Activated T-helper 1 cell treated with Interleukin-2 at 50 U/mL for 16 hours (primary cell): ENCODE results near the gene SIX4.

Source experiments
- DNase-seq: peaks from one replicate; pipeline ENCODE4 v3.0.0-alpha.2; 2020; ENCODE audit warnings: low read depth

Gene SIX4

DNA sequence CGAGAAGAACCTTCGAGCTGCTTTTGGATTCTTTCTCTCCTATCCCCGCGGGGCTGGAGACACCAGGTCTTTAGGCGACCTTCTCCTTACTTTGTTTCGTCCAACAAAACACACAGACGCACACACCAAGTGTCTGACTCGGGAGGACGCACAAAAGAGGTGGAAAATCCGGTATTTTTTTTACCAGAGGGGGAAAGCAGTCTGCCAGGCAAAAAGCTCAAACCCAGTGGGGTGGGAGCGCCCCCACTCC, 2.1 kb downstream of the SIX4 start:
- no peak for DNase-seq

DNA sequence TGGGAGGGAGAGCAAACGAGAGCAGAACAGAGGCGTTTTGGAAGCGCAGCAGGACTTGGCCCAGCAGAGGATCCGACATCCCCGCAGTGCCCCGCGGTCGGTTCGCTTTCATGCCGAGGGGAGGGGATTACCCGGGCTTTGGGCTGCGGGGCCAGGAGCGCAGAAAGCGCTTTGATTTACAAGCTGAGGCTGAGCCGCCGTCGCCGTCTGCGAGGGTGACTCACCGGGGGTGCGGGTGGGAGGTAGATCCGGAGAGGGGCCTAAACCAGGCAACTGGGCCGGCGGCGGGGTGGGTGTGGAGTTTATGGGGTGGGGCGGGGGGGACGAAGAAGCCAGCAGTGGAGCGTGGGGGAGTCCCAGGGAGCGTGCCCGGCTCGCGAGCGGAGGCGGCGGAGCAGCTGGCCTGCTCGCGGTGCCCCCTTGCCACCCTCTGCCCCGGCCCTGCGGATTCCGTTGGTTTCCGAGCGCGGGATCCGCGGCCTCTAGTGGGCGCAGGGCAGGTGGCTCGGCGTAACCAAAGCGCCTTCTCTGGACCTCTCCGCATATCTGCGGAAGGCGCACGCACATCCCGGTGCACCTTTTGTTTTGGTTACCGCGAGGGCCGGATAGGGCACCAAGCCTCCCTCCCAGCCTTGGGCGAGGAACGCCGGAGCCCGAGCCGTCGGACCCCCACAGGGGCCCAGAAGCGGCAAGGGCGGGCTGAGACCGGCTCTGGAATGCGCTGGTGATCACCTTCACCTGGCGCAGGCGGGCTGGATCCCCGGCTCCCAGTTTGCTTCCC, 2.6 kb downstream of the SIX4 start:
- peak; percentile 20 for DNase-seq

DNA sequence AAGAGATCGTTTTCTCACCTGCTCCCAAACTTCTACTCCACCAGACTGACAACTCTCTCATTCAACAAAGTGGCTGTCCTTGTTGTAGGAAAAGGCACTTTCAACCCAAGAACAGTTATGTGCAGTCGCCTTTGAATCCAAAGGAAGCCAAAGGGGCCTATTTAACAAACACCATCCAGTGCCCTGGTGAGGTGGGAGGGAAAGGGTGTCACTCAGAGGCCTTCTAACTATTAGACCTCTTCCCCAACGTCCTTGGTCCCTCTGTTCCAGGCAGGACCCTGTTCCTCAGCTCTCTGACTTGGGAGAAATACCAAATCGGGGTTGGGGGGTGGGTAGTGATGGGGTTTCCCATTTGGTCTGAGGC, 3.2 kb downstream of the SIX4 start:
- DNase-seq = no peak

DNA sequence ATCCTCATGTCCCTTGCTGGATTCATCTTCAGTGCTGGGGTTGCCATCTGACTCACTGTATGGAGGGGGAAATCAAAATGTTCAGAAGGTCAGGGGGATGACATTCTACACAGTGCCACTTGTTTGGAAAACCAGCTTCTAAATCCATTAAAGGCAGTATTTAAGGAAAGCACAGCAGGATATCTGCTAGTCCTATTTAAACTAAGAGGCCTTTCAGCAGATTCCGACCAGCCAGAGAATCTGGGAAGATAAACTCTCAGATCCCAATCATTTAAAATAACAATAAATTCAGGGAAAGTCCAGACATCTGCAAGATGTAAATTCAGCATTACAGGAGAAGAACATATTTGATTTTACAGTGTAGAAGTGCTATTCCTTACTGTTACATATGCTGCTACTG, 3.8 kb downstream of the SIX4 start:
- DNase-seq = no peak

DNA sequence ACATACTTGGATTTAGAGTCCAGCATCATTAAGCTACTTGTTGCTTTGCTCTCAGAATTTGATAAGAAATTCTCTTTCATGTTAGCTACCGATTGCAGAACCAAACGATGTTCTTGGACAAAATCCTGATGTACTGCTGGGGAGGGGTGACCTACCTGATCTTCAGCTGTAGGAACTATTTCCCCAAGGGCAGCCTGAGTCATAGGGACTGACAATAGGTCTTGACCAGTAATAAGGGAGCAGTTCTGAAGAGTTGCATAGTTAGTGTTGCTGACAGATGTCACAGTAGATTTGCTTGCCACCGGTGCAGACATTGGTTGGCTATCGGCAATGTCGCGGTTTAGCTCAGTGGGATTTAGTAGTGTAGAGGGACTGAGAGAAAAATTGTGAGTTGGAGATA, 10.6 kb downstream of the SIX4 start:
- DNase-seq = no peak

DNA sequence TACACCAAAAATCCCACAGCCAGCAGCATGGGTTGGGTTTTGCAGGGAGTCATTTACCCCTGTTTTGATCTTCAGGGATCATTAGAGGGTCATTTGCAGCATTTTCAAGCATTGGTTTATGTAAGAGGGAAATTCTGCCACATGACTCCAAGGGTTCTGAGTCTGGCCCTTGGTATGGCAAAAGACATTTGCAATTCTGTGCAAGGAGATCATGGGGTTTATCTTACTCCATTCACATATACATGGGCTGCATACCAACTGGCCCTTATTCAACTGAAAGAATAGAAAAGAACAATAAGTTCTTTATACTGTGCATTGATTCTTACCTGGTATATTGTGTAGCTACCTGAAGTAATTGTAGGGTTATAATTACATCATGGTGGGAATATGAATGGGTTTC, 13.7 kb downstream of the SIX4 start:
- DNase-seq = no peak

DNA sequence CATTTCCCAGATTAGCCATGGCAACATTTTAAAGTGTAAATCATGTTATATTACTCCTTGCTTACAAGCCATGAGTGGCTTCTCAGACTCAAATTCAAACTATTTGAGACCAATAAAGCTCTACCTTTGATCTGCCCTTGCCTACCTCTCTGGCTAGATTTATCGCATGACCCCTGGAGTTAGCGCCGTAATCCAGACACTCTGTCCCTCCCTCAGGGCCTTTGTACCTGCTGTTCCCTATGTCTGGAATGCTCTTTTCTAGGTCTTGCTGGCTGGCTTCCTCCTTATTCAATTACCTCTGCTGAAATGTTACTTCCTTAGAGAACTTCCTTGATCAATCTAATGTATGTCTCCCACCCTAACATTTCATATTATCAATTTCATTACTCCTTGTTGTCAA, 16.3 kb downstream of the SIX4 start:
- no peak for DNase-seq

DNA sequence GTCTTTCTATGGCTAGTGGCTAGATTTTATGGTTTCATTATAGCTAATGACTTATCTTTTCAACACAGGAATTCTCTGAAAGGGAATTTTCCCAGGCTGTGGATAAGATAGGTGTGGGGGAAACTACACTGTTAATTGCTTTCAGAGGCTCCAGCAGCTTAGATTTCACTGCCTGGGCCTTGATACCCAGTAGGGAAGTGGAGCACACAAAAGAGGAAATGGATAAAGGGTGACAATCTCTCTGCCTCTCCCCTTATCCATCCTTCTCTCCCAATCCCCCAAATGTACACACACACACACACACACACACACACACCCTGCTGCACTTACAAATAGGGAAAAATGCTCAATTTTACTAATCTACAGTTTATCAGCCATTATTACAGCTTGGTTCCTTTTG, 19.1 kb downstream of the SIX4 start:
- DNase-seq = no peak

DNA sequence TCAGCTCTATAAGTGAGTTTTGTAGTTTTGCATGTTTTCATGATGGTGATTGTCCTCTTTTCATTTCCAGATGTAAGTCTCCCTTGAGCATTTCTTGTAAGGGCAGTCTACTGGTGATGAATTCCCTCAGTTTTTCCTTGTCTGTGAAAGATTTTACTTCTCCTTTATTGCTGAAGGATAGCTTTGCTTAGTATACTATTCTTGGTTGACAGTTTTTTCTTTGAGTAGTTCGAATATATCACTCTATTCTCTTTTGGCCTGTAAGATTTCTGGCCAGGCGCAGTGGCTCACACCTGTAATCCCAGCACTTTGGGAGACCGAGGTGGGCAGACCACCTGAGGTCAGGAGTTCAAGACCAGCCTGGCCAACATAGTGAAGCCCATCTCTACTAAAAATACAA, 23.6 kb downstream of the SIX4 start:
- no peak for DNase-seq

DNA sequence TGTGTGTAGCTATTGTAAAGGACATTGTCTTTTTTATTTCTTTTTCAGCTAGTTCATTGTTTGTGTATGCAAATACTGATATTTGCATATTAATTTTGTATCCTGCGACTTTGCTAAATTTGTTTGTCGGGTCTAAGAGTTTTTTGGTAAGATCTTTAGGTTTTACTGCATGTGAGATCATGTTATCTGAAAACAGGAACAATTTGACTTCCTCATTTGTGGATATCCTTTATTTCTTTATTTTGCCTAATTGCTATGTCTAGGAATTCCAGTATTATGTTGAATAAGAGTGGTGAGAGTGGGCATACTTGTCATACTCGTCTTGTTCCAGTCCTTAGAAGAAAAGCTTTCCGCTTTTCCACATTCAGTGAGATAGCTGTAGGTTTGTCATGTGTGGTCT, 28.8 kb downstream of the SIX4 start:
- no peak for DNase-seq

DNA sequence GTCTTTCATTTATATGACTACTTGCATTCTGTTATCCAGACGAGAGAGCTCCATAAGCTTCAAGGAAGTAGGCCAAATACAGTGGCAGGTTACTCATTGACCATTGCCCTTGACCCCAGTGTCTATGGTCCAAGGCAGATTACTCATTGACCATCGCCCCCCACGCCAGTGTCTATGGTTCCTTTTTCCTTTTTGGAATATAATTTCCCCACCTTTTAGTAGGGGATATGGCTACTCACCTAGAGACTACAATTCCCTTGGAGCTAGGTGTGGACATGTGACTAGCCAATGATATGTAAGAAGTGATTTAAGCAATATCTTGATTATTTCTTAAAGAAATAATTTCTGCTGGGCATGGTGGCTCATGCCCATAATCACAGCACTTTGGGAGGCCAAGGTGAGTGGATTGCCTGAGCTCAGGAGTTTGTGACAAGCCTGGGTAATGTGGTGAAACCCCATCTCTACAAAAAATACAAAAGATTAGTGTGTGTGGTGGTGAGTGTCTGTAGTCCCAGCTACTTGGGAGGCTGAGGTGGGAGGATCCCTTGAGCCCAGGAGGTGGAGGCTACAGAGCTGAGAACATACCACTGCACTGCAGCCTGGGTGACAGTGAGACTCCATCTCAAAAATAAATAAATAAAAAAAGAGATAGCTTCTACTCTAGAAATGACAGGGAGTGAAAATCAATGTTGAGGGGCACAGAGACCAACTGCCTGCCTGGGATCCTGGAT, 32.6 kb downstream of the SIX4 start:
- DNase-seq = no peak

DNA sequence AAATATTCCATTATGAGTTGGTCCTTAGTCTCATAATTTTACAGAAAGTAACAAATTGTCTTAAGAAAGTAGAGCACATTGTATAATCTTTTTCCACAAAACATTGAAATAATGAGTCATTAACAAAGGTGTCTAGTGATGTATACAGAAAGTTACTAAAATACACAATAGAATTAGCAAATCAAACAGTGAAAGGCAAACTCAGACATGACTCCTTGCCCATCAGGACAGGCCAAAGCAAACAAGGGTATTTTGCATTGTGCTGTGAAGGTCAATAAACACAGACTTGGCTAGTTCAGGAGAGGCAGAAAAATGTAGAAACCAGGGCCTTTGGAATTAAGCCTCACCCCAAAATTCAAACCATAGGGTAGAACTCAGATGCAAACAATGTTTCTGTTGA, 37.3 kb downstream of the SIX4 start:
- no peak for DNase-seq

DNA sequence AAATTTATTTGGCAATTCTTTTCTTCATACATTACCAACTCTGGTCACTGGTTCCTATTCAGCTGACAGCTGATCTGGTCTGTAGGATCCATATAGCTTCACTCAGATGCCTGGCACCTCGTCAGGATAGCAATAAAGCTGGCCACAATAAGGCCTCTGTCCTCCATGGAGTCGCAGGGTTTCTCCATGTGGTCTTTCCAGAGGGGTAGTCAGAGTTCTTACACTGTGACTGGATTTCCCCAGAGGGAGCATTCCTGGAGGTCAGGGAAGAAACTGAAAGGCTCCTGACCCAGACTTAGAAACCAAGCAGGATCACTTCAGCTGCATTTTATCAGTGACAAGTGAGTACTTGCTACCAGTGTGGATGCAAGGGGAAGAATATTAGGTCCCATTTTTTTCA, 39.9 kb downstream of the SIX4 start:
- DNase-seq = no peak

DNA sequence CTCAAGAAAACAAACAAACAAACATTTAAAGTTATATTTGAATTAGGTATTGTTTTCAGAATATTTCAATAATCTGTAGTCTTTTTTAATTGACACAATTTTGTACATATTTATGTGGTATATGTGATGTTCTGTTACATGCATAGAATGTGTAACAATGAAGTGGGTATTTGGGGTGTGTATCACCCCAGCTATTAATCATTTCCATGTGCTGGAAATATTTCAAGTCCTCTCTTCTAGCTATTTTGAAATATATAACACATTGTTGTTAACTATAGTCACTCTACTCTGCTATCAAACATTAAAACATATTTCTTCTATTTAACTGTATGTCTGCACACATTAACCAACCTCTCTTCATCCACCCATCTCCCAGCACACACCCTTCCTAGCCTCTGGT, 42.9 kb downstream of the SIX4 start:
- no peak for DNase-seq

DNA sequence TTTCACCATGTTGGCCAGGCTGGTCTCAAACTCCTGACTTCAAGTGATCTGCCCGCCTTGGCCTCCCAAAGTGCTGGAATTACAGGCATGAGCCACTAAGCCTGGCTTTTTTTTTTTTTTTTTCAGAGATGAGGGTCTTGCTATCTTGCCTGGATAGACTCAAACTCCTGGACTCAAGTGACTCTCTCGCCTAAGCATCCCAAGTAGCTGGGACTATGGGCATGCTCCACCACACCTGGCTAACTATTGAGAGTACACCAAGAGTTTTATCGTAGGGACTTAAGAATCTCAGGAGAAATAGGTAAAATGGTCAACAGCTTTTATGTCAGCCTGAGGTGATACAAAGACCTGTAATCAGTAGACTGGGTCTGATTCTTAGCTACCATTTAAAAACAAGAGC, 43.6 kb downstream of the SIX4 start:
- no peak for DNase-seq

DNA sequence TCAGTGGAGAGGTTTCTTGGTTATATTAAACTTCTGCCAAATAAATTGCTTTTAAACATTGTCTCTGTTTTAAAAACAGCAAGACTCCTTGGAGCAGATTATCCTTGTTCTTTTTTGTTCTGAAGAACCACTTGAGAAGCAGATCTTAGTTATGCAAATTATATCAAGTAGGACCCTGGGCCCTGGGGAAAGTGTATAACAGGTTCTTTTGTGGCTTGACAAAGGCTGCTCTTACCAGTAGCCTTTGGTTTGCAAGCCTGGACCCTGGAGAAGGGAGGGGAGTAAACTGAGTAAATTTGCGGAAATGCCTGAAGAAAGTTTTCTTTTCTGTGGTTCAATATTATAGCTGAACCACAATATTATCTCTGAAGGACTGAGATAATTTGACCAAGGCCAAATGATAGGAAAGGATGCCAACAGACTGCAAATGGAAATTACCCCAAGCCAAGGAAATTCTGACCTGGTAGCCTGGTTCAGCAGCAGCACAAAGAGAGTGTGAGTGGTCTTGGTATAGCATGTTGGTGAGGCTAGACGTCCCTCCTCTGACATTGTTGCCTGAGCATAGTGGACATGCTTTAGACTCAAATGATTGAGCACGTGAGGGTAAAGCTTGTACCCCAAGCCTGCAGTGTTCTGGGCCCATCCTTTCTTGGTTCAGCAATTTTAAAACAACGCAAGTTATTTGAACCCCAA, 44.4 kb downstream of the SIX4 start:
- DNase-seq = no peak

DNA sequence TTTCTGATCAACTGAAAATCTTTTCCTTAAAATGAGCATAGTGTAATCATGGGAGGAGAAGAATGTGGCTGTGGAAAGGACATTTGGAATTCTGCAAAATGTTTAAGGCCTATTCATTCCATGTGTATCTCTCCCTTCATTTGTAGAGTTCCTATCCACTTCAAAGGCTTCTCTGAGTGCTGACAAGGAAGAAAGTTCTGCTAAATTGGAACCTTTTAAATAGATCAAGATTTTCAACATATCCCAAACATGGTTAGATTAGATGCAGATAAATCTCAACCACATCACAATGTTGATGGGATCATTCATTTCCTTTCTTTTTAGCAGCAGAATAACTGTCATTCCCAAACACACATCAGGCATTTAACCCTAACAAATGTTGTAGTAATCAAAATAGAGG, 46.5 kb downstream of the SIX4 start:
- DNase-seq = no peak

DNA sequence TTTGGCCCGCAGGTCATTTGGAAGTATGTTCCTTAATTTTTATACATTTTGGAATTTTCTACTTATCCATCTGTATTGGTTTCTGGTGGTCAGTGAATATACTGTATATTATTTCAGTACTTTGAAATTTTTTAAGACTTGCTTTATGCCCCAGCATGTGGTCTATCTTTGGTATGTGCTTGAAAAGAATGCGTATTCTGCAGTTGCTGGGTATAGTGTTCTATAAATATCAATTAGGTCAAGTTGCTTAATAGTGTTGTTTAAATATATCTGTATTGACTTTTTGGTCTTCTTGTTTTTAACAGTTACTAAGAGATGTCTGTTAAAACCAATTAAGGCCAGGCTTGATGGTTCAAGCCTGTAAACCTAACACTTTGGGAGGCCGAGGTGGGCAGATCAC, 53.2 kb downstream of the SIX4 start:
- no peak for DNase-seq

DNA sequence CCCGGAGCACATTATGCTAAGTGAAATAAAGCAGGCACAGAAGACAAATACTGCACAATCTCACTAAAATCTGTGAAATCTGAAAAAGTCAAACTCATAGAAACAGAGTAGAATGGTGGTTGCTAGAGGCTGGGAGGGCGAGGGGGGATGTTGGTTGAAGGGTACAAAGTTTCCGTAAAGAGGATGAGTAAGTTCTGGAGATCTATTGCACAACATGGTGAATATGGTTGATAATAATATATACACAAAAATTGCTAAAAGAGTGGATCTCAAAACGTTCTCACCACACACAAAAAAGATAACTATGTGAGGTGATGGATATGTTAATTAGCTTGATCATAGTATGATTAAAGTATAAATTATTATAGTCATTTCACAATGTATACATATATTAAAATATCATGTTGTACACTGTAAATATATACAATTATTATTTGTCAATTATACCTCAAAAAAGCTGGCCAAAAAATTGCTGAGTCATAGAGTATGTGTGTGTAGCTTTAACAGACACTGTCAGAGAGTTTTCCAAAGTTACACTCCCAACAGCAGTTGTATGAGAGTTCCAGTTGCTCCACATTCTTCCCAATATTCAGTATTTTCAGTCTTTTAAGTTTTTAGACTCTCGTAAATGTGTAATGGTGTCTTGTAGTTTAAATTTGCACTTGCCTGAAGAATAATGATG, 55.6 kb downstream of the SIX4 start:
- DNase-seq = no peak

DNA sequence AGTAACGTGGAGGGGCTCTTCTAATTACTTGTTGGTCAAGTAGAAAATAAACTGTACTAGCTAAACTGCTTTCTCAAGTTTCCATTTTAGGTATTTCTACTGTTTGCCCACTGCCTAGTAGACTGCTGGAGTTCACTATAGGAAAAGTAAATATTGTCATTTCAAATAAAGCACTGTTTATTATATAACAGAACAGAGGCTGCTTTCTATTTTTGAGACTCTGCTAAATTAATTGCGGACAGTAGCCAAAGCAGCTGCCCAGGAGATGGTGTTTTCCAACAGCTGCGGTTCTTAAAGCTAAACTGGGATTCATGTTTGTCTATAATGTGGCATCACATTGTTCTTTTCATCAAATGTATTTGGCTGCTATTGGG, 59.0 kb downstream of the SIX4 start:
- DNase-seq = no peak

DNA sequence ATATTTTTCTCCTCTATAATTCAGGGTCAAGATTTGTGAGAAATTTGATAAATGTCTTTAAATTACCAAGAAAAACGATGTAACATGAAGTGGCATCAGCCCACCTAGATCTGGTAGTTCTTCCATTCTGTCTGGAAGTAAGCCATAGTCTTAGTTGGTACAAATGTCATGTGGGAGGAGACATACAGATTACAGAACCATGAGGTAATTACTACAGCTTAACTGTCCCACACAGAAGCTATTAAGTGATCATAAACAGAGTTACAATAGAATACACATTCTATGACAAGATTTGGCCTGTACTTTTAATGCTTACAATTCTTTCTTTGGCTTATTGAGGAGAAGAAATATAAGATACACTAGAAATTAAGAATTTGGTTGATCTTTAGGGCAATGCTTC, 61.2 kb downstream of the SIX4 start:
- no peak for DNase-seq

DNA sequence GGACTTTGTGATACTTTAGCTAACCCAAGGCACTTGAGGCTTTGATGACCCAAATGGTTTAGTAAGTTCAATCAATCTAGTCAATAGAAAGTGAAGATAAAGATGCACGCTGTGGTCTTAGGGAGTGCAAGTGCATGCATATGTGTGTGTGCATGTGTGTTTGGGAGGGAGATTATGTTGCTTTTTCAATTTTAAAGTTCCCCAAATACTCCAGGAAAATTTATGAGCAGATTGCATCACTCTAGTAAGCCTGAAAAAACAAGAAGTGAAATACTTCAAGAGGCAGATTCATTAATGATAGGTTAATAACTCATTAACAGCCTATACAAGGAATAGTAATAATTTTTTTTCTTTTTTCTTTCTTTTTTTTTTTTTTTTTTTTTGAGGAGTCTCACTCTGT, 62.4 kb downstream of the SIX4 start:
- no peak for DNase-seq
